NCI-H1436 treated with DMSO at 0.1 percent for 48 hours (cell line): ENCODE measurements around the gene CD47.

Experiments used
- DNase-seq: peaks from one replicate; lab custom pipeline; 2025; lab: John Stamatoyannopoulos, UW

Gene CD47

GRCh38 chr3:108090701-108091497 is at the start of gene CD47:
Gene CD47 (minus strand): TSS chr3:108091031. CDS start chr3:108090908, 123 bp downstream.
- peak; percentile 72 for DNase-seq

- no peak for DNase-seq
Observed at GRCh38 chr3:108137460-108137814, 46.6 kb upstream of the CD47 start.

DNA sequence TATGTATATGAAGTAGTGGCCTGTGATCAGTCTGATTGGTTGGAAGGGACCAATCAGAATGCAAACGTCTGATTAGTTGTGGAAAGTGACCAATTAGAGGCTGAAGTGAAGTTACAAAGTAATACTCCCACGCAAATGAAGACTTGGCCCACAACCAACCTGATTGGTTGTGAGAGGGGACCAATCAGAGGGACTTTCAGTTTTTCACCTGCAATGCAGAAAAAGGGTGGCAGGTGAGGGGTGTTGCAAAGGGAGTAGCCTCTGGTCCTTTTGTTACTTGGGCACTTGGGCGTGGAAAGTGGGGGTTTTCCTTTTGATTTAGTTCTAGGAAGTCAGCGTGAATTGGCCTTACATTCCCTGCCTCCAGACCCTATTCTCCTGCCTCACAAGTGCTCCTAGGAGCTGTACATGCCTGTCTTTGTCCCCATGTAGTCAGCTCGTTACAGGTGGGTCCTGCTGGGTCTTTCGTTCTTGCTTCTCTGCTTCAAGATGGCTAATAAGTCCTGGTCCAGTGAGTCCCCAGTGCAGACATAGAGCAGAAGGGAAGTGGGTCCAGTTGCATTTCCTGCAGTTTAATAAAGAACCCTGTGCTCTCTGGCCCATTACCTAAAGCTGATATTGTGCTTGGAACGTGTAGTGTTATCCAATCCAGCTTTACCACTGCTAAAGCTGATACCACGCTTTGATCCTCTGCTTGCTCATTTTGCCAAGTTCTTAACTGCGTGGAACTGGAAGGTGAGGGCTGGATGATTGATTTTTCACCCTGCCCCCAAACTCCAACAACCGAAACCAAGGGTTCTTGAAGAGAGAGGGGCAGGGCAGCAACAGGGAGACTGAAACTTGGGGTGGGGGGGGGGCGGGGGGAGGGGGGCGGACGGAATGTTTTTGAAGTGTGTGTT is 46.0 kb upstream of the CD47 start:
- no peak for DNase-seq

DNA sequence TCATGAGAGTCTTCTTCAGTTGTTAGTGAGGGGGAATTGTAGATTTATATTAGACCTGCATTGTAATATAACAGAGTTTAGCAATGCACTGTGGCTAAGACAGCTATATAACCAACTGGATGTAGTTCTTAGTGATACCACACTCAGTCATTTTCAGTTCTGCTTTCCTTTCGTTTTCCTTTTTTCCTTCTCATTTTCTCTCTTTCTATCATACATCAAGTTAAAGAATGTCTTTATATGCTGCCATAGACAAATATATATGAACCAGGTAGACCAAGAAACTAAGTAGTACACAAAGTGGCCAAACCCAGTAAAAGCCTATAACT is 43.7 kb upstream of the CD47 start:
- DNase-seq = no peak

DNA sequence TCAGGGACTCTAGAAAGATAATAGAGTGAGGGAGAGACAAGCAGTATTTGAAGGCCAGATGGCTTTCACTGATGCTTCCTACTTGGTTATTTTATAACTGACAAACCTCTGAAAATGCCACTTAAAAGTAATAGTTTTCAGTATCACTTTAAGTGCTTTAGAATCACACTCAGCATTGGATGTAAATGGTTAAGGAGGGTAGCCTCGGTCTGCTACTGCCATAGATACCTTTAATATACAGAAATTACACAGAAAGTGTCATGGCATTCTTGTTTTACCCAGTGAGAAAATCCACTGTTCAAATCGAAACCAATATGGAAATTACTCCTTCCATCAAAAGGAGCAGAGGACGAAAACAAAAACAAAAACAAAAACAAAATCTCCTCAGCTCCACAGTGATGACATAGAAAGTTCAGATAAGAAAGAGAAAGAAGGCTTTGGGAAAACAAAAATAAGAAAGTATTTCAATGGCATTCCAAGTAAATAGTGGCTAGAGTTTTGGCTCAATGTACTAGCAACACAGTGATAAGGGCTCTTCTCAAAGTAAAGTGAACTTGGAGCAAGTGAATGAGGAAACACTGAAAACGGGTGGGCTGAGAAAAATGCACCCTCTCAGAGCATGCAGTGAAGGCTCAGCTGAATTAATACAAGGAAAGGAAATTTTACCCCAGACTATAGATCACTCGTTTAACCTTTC is 43.2 kb upstream of the CD47 start:
- DNase-seq = no peak

DNA sequence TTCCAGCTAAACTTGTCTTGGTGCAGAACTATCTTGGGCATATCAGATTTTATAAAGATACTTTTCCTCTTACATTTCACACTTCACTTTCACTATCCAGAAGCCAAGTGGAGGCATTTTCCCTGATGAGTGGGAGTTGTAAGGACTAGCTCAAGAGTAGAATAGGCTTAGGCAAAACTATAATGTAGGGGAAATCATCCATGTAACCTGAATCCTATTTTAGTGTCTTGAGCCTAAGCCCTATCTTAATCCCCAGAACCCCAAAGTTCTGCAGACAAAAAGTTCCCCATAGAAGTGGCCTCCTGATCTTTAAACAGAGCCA is 42.2 kb upstream of the CD47 start:
- no peak for DNase-seq

GRCh38 chr3:108131475-108132134 is 40.8 kb upstream of the CD47 start:
- no peak for DNase-seq

DNA sequence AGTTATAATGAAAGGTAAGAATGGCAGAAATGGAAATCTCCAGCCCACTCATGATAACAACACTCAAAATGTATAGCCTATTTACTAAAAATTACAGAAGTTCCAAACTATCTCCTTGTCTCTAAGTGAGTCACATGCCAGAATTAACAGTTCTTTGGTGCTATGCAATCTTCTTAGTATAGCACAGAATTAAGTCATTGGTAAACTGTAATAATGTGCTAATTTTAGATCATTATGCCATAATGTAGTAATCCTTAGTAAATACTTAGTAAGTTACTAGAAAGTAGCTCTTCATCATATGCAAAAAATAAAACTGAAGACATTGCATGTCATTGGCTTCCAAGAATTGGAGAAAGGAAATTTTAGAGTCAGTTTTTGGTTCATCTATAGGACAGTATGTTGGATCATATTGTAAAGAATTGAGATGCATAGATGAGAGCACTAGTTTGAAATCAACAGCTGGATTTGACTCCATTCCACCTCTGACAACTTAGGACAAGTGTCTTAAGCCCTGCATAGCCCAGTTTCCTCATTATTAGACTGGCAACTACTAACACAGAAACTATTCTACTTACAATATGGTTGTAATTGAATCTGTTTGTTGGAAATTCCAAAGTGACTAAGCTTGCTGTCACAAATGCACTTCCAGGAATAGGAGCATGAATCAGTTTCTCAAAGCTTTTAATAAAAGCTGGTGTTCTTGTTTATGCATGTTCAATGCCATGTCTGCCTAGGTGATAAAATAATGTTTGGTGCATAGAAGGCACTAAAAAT is 40.1 kb upstream of the CD47 start:
- no peak for DNase-seq

GRCh38 chr3:108130236-108130635 is 39.4 kb upstream of the CD47 start:
- DNase-seq = no peak

DNA sequence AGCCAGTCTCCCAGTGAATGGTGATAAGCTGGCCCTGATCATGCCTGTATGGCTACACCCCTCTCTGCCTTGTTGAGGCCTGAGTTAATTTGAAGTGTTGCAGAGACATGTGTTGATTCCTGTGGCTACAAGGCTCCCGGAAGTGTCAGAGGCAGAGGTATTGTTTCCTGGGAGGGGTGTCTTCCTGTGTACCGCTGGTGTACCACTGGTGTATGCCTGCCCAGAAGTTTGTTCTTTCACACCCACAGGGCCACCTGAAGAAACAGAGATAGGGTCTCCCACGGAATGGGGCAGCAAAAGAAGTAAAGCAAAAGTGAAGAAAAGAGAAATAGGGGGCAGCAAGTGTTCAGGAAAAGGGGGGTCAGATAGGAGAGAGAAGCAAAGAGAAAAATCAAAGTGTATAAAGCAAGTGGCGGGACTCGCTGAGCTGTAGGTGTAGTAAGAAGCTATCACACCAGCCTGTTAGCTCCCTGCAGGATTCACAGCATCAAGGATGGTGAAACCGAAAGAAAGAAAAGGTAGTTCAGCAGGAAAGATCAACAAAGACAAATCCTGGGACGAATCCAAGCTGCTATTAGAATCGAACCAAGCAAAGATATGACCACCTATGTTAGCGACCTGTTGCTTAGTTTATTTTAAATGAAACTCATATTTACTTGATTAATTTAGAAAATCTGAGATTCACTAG is 36.6 kb upstream of the CD47 start:
- DNase-seq = no peak

DNA sequence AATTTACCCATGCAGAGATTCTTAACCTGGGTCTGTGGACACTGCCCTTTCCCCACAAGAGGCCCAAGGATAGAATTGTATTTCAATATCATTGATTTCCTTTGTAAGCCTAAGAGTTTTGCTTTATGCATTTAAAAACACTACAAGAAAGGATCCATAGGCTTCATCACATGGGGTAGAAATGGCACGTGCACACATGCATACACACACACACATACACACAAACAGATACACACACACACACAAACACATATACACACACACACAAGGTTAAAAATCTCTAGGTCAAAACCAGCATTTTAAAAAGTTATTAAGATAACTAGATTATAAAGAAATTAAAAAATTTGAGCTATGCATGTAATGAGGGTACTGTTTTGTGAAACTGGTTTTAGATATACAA is 35.5 kb upstream of the CD47 start:
- no peak for DNase-seq

GRCh38 chr3:108125550-108126071 is 34.8 kb upstream of the CD47 start:
- DNase-seq = peak; percentile 91

DNA sequence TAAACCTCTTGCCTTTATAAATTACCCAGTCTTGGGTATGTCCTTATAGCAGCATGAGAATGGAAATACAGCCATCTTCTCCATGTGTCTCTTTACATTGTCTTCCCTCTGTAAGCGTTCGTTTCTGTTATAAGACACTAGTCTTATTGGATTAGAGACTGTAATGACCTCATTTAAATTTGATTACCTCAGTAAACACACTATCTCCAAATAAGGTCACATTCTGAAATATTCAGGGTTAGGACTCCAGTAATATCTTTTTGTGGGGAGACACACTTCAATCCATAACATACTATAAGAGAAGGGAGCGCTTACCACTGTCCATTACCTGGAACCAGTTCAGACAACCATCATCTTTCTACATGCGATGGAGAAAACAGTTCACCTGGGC is 34.3 kb upstream of the CD47 start:
- no peak for DNase-seq

DNA sequence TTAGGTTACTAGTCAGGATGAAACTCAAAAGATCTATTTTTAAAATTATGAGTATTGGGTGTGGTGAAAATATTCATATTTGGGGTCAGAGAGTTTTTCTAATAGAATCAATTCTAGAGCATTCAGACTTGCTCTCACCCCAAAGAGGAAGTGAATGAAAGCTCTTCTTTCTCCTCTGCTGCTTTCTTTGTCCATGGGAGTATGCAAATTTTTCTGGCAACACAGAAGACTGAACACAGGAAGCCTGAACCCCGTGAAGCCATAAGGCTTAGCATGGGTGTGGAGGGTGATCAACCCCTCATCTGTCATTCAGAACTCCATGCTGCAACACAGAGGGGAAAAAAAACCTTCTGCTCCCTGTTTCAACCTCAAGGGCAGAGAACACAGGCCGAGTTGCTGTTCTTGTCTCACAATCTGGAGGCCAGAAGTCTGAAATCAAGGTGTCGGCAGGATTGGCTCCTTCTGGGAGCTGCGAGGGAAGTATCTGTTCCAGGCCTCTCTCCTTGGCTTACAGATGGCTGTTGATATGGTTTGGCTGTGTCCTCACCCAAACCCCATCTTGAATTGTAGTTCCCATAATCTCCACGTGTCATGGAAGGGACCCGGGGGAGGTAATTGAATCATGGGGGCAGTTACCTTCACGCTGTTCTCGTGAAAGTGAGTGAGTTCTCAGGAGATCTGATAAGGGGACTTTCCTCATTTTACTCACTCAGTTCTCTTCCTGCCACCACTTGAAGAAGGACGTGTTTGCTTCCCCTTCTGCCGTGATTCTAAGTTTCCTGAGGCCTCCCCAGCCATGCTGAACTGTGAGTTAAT is 33.7 kb upstream of the CD47 start:
- peak; percentile 52 for DNase-seq

GRCh38 chr3:108123326-108123725 is 32.5 kb upstream of the CD47 start:
- no peak for DNase-seq

- no peak for DNase-seq
Observed at GRCh38 chr3:108122276-108122675, 31.4 kb upstream of the CD47 start.

DNA sequence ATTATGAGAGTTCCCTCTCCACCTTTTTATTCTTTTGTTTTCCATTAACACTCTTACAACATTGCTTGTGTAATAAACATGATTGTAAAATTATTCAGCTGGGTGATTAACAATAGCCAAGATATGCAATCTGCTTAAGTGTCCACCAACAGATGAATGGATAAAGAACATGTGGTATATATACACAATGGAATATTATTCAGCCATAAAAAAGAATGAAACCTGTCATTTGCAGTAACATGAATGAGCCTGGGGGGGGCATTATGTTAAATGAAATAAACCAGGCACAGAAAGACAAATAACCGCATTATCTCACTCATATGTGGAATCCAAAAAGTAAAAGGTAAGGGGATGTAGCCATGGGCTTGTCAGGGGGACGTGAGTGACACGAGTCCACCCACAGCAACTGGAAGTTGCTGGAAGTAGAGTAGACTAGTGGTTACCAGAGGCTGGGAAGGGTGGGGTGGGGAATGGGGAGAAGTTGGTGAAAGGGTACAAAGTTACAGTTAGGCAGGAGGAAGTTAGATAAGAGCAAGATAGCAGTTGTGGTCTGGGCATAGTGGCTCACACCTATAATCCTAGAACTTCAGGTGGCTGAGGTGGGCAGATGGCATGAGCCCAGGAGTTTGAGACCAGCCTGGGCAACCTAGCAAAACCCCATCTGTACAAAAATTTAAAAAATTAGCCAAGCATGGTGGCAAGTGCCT is 28.7 kb upstream of the CD47 start:
- DNase-seq = no peak

DNA sequence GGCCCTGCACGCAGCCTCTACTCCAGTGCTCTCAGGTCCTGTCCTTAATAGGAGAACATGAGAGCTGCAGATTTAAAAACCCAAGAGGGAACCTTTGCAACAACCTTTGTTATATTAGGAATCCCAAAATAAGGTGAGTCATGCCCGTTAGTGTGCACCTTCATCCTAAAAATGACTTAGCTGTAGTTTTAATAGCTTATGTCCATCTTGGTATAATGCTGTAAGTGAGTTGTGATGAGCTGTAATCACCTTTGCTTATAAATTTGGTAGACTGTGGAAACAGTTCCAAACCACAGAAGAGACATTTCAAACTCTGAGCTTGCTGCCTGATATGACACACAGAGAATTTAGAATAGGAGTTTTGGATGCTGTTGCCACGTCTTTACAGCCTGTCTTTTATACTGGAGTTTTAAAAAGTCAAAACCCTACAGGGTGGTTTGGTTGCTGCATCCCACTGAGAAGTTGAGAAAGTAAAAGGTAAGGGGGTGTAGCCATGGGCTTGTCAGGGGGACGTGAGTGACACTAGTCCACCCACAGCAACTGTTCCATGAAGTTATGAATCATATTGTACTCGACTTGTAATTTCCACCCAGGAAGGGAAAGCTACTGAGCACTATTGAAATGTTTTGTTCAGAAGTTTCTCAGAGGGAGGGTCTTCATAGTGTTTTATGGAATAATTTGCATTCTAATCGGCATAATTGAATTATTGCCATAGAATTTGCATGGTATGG is 27.4 kb upstream of the CD47 start:
- DNase-seq = no peak
